Parathyroid adenoma (tissue), 2 donors: ENCODE data around the gene SNX33.

Experiments used
- H2AFZ ChIP-seq: fragments of 300-600 bp; sonication (generic); one replicate; pipeline ENCODE4 v1.7.0; 2017; ENCODE audit warnings: antibody characterized with exemption, mild to moderate bottlenecking
- H3K27ac ChIP-seq: fragments of 300-600 bp; sonication (generic); one replicate; pipeline ENCODE4 v1.7.0; 2017
- H3K27me3 ChIP-seq: fragments of 300-600 bp; sonication (generic); one replicate; pipeline ENCODE4 v1.7.0; 2017; ENCODE audit warnings: low read length; ENCODE audit not compliant: control insufficient read depth, insufficient read depth
- H3K36me3 ChIP-seq: fragments of 300-600 bp; sonication (generic); one replicate; pipeline ENCODE4 v1.7.0; 2017; ENCODE audit warnings: low read length; ENCODE audit not compliant: control insufficient read depth, insufficient read depth
- H3K4me1 ChIP-seq: fragments of 300-600 bp; sonication (generic); one replicate; pipeline ENCODE4 v1.7.0; 2017; ENCODE audit warnings: control low read depth
- H3K4me2 ChIP-seq: fragments of 300-600 bp; sonication (generic); one replicate; pipeline ENCODE4 v1.7.0; 2017; ENCODE audit warnings: low read length
- H3K4me3 ChIP-seq: fragments of 300-600 bp; sonication (generic); one replicate; pipeline ENCODE4 v1.7.0; 2017; ENCODE audit warnings: low read depth, low read length
- H3K79me2 ChIP-seq: fragments of 300-600 bp; sonication (generic); one replicate; pipeline ENCODE4 v1.7.0; 2017; ENCODE audit warnings: control low read depth
- H3K9ac ChIP-seq: fragments of 300-600 bp; sonication (generic); one replicate; pipeline ENCODE4 v1.7.0; 2017; ENCODE audit warnings: mild to moderate bottlenecking
- H3K9me3 ChIP-seq: fragments of 300-600 bp; sonication (generic); one replicate; pipeline ENCODE4 v1.7.0; 2017; ENCODE audit warnings: low read length; ENCODE audit not compliant: control insufficient read depth
- CTCF ChIP-seq: fragments of 300-600 bp; sonication (generic); IDR thresholded peaks from one replicate; pipeline ENCODE4 v1.7.0; 2017; ENCODE audit warnings: antibody characterized with exemption, mild to moderate bottlenecking
- donor health status: primary hyperparathyroidism.

The SNX33 gene

GRCh38 chr15:75641179-75641503 is 6.6 kb upstream of the SNX33 start:
- Histone ChIP-seq H2AFZ (no peak overlapping the region), H3K4me1 (peaks cover 3% of the 10 kb centered on the region), H3K9me3 (no peaks in the 10 kb centered on the region), H3K4me2 (no peak overlapping the region), H3K36me3 (no peaks in the 10 kb centered on the region), H3K27me3 (no peaks in the 10 kb centered on the region), H3K27ac (no peak overlapping the region), H3K9ac (no peak overlapping the region), H3K79me2 (no peaks in the 10 kb centered on the region), H3K4me3 (no peak overlapping the region)
- TF ChIP-seq CTCF = no peak

- no peak overlapping the region for H3K4me2 ChIP-seq
- no peaks in the 10 kb centered on the region for H3K79me2 ChIP-seq
- H3K27ac ChIP-seq = no peak overlapping the region
- H3K36me3 ChIP-seq = no peaks in the 10 kb centered on the region
- peaks cover 5% of the 10 kb centered on the region for H3K4me1 ChIP-seq
- no peaks in the 10 kb centered on the region for H3K9me3 ChIP-seq
- H3K4me3 ChIP-seq = no peak overlapping the region
- no peak overlapping the region for H2AFZ ChIP-seq
- no peaks in the 10 kb centered on the region for H3K27me3 ChIP-seq
- no peak for TF ChIP-seq CTCF
- H3K9ac ChIP-seq = no peak overlapping the region
Observed at GRCh38 chr15:75641603-75642002, 6.1 kb upstream of the SNX33 start.

- H3K9ac ChIP-seq = no peak overlapping the region
- H3K9me3 ChIP-seq = no peaks in the 10 kb centered on the region
- H3K4me2 ChIP-seq = no peak overlapping the region
- no peaks in the 10 kb centered on the region for H3K27me3 ChIP-seq
- TF ChIP-seq CTCF = no peak
- H3K27ac ChIP-seq = no peak overlapping the region
- H3K36me3 ChIP-seq = no peaks in the 10 kb centered on the region
- H3K4me3 ChIP-seq = no peak overlapping the region
- H3K79me2 ChIP-seq = no peaks in the 10 kb centered on the region
- H3K4me1 ChIP-seq = peaks cover 4% of the 10 kb centered on the region
- H2AFZ ChIP-seq = no peak overlapping the region
Observed at GRCh38 chr15:75644376-75644775, 3.3 kb upstream of the SNX33 start.

- H3K27ac ChIP-seq = peak overlapping the region; percentile 65
- no peaks in the 10 kb centered on the region for H3K36me3 ChIP-seq
- peaks cover 6% of the 10 kb centered on the region for H3K4me1 ChIP-seq
- peak overlapping the region; percentile 84 for H2AFZ ChIP-seq
- H3K9ac ChIP-seq = no peak overlapping the region
- no peaks in the 10 kb centered on the region for H3K27me3 ChIP-seq
- H3K79me2 ChIP-seq = no peaks in the 10 kb centered on the region
- peak overlapping the region; percentile 93 for H3K4me2 ChIP-seq
- H3K9me3 ChIP-seq = no peaks in the 10 kb centered on the region
- no peak for TF ChIP-seq CTCF
- peak overlapping the region; percentile 88 for H3K4me3 ChIP-seq
Observed at GRCh38 chr15:75646112-75646943, 1.4 kb upstream of the SNX33 start.

GRCh38 chr15:75646944-75647364 is 758 bp upstream of the SNX33 start:
- no peak for TF ChIP-seq CTCF
- Histone ChIP-seq H3K36me3 (no peaks in the 10 kb centered on the region), H3K4me2 (peak overlapping the region; percentile 93), H3K79me2 (no peaks in the 10 kb centered on the region), H3K9me3 (no peaks in the 10 kb centered on the region), H2AFZ (peak overlapping the region; percentile 84), H3K4me3 (peak overlapping the region; percentile 88), H3K9ac (peak overlapping the region; percentile 2), H3K27me3 (no peaks in the 10 kb centered on the region), H3K4me1 (peaks cover 7% of the 10 kb centered on the region), H3K27ac (peak overlapping the region; percentile 65)
